ENCODE measurements around the gene COL8A2. TPM values are rescaled to one million over a fixed set of nuclear protein-coding genes. Genes with fewer than 3 reads are reported as not detected.

The COL8A2 gene
- 0.09 to 0.14 TPM (median 0.12 TPM) in 5 replicates for total RNA-seq (2022; extraction: Qiagen RNA extraction)

DNA sequence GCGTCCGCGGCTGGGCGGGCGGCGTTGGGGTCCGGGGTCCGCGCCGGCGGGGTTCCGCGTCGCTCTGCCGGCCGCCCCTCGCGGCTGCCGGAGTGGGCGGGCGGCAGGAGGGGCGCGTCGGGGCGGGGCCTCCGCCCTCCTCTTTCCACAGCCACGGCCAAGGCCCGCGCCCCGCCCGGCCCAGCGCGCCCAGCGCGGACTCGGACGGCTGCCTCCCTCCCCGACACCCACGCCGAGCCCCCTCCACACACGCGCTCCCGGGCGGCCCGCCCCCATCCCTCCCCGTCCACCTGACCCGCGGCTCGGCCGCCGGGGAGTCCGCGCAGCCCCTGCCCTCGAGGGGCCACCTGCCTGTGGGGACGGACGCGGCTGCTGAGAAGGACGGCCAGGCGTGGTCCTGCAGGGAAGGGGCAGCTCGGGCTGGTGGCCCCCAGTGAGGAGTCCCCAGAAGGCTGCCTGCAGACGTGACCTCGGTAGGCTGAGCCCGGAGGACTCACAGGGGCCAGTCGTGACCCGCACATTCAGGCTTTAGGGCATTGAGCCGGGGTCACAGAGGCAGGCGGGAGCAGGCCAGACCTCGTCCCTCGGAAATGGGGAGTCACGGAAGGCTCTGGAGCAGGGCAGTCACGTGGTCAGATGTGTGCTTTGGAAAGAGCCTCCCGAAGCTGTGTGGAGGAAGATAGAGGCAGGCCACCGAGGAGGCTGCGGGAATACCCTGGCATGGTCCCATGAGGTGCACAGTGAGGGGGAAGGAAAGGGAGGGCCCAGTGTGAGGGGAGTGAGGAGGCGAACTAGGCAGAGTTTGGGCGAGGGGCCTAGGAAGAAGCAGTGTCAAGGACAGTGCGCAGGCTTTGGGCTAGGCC, at the start of gene COL8A2:
TSS of gene COL8A2 (minus strand) at position 94 of the 863 bp plus-strand sequence. CDS start 24,980 bp downstream, outside the sequence.

DNA sequence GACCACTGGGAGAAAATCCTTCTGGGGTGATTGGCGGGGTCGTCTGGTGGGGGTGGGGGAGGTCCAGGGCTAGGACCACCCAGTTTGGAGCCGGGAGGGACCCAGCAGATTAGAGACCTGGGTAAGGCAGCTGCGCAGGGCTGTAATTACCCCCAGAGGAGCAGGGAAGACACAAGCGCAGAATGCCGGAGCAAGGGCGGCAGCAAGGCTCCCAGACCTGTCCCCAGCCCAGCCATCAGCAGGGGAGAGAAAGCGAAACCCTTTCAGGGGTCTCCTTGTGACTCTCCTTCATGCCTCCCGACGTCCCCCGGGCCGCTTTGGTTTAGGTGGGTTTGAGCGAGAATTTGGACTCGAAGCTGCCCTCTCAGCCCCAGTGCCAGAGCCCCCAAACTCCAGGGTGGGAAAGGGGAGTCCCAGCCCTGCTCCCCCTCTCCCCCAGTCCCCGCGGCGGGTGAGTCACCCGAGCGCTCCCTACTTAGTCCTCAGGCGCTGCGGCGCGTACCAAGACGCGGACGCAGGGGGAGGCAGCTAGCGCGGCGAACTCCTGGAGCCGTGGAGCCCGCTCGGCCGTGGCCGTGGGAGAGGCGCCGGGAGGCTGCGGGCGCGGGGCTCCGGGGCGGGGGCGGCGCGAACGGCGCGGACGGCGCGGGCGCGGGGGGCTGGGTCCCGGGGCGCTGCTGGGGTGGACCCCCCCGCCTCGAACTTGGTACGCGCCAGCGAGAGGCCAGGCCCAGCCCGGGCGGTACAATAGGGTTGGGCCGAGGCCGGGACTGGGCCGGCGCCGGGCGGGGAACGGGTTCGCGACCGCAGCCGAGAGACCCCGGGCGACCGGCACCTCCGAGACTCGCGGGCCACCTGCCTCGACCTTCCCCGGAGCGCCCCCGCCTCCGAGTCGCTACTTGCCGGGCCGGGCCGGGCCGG, 30.6 kb upstream of the COL8A2 start, which contains the start of gene MAP7D1:
TSS of gene MAP7D1 (plus strand) at position 753 of the 921 bp plus-strand sequence. CDS start 258 bp downstream, outside the sequence.

GRCh38 chr1:36149237-36149972, 24.4 kb upstream of the COL8A2 start, which contains the start of gene TRAPPC3:
TRAPPC3 (minus strand) TSS chr1:36149486; CDS start chr1:36149378, 108 bp downstream.

DNA sequence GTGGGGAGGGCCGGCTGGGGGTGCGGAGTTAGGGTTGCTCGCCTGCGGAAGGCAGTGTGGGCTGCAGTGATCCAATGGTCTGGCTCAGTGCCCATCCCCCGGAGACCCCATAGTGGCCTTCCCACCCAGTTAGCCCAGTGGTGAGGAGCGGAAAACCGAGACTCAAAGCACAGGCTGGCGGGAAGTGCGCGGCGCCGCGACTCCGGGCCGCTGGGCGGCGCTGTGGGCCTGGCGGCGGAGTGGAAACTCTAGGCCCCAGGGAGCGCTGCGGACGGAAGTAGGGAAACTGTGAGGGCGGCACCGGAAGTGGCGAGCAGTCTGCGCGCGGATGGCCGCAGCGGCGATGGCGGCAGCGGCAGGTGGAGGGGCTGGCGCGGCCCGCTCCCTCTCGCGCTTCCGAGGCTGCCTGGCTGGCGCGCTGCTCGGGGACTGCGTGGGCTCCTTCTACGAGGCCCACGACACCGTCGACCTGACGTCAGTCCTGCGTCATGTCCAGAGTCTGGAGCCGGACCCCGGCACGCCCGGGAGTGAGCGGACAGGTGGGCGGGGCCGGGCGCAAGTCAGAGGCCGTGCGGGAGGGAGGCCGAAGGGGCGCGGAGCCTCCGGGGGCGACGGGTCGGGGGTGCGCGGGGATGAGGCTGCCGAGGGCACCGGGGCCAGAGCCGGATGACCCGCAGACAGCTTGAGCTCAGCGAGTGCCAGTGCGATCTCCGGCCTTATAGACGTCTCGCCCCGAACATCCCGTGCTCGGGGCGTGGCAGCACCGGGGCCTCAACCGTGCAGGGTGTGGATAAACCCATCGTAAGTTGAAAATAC, 36.2 kb downstream of the COL8A2 start, which contains the start of gene ADPRS:
TSS of gene ADPRS (plus strand) at position 316 of the 816 bp plus-strand sequence. CDS start at position 329, 13 bp downstream.

GRCh38 chr1:36083635-36084496, 41.2 kb downstream of the COL8A2 start, which contains the start of gene TEKT2:
TEKT2 (plus strand) TSS chr1:36084094; CDS start chr1:36084922, 828 bp downstream.

Other genes with a start within 250 kb of the COL8A2 start
- 2.9 to 4.4 TPM (median 4.1 TPM) in 5 replicates for gene AGO1, start 242.0 kb downstream of the COL8A2 start, total RNA-seq (2022; extraction: Qiagen RNA extraction)
- gene AGO3, start 194.1 kb downstream of the COL8A2 start, total RNA-seq (2022; extraction: Qiagen RNA extraction) = 6.1 to 8.8 TPM (median 8.1 TPM) in 5 replicates
- gene TEKT2, start 41.1 kb downstream of the COL8A2 start, total RNA-seq (2022; extraction: Qiagen RNA extraction) = 0.07 TPM in 1 of 5 replicates, not detected in the others
- gene ADPRS, start 36.3 kb downstream of the COL8A2 start, total RNA-seq (2022; extraction: Qiagen RNA extraction) = 24.5 to 33.0 TPM (median 29.2 TPM) in 5 replicates
- 79.2 to 97.7 TPM (median 84.0 TPM) in 5 replicates for gene TRAPPC3, start 24.3 kb upstream of the COL8A2 start, total RNA-seq (2022; extraction: Qiagen RNA extraction)
- 218 to 234 TPM (median 224 TPM) in 5 replicates for gene MAP7D1, start 30.9 kb upstream of the COL8A2 start, total RNA-seq (2022; extraction: Qiagen RNA extraction)
- gene THRAP3, start 99.2 kb upstream of the COL8A2 start, total RNA-seq (2022; extraction: Qiagen RNA extraction) = 62.3 to 90.5 TPM (median 71.5 TPM) in 5 replicates
- gene SH3D21, start 181.1 kb upstream of the COL8A2 start, total RNA-seq (2022; extraction: Qiagen RNA extraction) = 2.1 to 3.4 TPM (median 2.7 TPM) in 5 replicates
- 9.3 to 23.1 TPM (median 22.2 TPM) in 5 replicates for gene EVA1B, start 198.4 kb upstream of the COL8A2 start, total RNA-seq (2022; extraction: Qiagen RNA extraction)

Data from A549 treated with Hydrocortisone at 1 μM for 4 hours (cell line).